ENCODE data around the gene FLAD1.

Gene FLAD1

DNA sequence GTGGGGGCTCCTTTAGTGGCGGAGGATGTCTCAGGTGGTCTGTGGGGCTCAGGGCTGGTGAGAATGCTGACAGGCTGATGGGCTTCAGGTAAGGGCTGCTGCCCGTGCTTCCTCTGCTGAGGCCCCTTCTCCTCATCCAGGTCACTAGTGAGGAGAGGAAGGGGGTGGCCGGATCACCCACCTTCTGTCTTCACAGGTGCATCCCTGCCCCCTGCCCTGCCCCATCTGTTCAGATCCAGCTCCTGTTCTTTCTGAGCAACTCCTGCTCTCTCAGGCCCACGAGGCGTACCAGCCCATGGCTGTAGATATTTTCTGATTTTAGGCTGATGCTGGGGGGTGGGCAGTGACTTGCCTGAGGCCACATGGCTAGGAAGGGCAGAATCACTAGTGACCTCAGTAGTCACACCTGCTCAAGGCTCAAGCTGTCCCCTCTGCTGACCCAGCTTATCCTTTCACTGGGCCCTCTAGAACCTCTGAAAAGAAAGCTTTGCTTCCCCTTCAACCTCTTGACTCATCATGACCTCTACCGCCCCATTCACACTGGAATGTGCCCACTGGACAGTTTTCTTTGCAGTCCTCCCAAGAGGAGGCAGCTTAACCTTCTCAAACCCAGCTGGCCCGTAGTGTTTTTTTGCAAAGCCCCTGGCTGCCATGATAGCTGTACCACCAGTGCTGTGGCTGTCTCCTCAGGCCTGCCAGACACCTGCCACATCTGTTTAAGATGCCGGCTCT is 35.6 kb downstream of the FLAD1 start:
- no peak for DNase-seq

DNA sequence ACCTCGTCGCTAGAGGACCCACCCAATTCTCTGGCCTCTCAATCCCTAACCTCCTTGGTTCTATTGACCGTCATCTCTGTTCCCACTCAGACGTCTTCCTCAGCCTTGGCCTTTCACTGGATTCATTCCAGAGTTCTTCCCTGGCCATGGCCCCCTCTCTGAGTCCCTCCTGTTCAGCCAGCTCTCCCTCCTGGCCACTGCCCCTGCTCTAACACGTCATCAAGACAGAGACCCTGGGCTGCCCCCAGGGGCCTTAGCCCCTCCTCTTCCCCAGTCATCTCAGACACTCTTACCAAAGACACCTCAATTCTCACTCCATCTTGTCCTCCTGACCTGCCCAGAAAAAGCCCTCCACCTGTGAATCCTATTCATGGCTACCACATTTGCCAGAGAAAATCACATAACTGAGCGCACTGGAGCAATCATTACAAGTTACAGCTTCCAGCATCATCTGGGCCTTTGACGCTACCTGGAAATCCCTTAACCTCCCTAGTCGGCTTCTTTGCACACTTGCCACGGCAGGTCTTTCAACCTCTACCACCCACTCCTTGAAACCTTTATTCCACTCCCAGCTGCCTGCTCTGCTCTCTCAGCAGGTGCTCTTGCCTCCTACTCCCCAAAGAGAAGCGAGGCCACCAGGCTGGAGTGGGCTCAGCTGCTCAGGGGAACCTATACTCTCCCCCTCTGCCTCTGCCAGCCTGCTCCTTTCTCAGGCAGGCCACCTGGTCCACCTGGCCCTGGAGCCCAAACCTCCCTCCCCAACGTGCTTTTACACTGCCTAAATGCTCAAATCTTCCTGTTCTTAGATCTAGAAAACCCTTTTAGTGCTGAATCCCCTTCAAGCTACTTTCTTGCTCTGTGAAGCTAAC is 36.5 kb downstream of the FLAD1 start:
- DNase-seq, result no peak

DNA sequence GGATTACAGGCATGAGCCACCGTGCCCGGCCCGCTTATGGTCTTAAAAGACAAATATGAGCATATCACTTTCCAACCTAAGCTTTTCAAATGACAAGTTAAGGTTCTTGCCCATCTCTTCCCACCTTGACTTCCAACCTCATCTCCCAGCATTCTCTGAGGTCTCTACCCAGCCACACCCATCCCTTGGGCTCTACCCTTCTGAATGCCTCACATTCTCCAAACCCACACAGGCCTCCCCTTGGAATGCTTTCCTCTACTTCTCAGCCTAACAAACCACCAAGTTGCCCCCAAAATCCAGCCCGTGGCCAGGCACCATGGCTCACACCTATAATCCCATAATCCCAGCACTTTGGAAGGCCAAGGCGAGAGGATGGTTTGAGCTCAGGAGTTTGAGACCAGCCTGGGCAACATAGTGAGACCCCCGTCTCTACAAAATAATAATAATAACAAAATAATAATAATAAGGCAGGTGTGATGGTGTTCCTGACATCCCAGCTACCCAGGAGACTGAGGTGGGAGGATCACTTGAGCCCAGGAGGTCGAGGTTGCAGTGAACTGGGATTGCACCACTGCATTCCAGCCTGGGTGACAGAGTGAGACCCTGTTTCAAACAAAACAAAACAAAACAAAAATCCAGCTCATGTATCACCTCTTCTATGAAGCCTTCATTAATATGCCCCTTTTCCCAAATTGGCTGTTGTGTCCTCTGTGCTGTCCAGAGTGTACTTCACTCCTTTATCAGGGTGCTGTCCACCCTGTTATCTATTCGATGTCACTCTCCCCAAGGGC is 39.2 kb downstream of the FLAD1 start:
- DNase-seq, result no peak

DNA sequence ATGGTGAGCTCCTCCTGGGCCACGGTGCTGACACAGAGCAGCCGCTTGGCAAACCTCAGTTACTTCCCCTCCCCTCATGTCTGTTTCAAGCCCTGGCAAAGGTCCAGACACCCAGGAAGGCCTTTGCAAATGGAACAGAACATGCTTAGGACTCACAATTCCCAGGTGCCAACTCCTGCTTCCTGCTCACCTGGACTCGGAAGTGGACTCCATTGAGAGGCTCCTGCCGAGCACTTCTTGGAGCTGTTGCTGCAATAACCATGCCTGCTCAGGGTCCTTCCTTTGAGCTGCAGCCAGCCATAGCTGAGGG is 39.7 kb downstream of the FLAD1 start:
- DNase-seq, result peak; percentile 46

DNA sequence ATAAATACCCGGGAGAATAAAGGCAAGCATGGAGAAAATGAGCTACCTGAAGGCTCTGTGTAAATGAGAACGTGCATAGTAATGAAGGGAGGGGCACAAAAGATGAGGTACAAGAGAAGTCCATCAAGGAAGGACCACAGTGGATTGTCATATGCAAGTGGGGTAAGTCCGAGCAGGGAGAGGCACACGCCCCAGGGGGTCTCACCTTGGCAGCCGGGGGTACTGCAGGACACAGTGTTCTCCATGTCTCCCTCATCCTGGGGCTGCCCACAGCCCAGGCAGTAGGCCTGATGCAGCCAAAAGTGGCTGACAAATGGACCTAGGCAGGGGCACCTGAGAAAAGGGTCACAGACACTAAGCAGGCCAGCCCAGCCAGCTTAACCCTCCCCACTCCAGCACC is 40.5 kb downstream of the FLAD1 start:
- no peak for DNase-seq

DNA sequence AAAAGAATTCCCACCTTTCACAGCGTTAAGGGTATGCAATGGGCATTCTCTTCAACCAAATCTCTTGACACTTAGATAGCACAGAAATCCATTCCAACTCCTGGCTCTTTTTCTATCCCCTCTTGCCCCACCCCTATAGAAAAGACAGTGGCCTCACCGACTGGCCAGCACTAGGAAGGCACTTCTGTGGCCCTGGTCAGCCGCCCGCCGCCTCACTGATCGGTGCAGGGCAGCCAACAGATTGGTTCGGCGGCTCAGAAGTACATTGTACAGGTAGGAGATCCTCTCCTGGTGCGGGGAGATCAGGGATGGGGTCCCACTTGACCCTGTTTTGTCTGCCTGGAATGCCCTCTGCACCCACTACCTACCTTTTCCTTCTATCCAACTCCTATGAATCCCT is 41.2 kb downstream of the FLAD1 start:
- no peak for DNase-seq

DNA sequence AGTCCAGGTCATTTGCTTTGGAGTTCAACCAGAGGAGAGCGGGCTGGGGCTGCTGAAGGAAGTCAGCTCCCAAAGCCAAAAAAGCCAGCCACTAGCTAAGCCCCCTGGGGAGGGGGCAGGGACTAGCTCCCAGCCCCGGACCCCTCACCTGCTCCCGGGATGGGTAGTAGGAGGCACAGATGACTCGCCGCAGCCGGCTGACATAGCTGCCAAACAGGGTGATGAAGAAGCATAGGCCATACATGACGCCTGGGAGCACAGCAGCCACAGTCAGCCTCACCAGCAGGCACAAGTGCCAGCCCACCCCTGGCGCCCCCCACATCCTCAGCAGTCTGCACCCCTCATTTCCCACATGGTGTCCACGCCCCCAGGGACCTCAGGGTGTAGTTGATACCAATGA is 43.0 kb downstream of the FLAD1 start:
- no peak for DNase-seq

DNA sequence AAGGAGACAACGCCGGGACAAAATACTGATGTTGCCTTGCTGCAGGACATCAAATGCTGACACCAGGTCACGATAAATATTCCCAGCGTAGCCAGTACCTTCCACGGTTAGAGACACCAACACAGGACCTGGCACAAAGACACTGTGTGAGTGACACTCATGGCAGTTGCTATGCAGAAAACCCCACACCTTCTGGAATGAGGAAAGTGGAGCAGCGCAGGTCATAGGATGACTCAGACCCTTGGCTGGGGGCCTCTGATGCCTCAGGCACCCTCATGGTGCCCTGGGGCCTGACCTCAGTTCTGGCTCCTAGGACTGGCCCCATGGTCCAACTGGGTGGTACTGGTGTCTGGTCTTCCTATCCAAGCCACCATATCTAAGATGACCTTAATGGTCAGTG is 43.4 kb downstream of the FLAD1 start:
- no peak for DNase-seq

DNA sequence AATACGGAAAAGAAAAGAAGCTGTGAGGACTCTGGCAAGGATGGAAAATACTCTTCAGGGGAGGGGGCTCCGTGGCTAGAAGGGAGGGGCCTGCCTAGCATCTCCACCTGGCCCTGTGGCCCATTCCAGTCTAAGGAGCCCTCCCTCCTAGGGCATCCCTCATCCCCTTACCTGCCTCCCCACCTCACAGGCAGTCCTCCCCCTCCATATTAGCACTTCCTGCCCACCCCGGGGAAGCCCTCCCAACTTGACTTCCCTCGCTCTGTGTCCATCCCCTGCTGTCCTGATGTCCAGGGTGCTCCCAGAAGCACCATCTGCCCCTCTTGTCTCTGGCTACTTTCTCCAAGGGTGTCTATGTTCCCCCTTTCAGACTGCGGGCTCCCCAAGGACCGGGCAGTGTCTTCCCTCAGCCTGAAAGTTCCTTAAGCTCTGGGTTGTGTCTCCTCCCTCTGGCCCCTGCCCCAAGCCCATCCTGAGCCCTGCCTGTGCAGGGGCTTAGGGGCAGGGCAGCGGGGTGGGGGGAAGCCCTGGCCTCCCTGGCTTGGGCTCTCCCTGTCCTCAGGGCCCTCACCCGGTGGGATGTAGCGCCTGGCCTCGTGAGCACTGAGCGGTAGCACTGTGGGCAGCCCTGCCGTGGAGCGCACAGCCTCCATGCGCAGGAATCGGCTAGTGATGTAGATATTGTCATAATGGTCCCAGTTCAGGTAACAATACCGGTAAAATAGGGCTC is 46.5 kb downstream of the FLAD1 start:
- no peak for DNase-seq

DNA sequence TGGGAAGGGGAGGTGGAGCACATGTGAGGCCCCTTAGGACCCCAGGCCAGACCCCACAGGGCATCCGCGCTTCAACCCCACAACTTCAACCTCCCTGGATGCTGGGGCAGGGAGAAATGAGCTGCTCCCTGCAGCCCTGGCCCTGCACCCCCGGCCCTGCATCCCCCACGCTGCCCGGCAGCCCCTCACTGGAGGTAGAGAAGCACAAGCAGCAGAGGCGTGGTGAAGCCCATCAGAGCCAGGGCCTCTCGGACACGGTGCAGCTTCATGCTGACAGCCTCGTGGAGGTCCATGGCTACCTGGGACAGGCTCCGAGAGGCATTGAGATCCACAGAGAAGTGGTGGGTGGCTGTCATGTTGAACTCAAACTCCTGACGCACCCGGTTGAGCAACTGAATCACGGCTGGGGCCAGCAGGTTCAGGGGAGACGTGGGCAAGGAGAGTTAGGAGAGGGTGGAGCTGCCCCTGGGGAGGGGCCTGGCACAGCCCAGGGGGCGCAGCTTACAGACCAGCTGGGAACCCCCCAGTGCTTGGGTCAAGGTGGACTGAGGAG is 47.2 kb downstream of the FLAD1 start:
- no peak for DNase-seq

DNA sequence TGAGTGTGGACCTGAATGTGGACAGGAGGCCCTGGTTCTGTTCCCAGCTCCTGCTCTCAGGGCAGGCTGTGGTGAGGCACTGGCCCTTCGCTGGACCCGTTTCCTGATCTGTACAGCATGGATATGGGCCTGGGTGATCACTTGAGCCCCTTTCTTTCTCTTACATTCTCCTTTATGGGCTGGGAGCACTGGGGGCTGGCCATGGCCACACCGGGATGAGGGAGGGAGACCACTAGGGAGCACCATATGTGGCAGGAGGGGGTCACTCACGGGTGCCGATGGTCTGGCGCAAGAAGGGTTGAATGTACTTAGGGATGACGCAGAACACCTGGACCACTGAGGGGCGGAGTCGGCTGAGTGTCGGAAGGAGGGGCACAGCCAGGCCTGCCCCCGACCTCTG is 47.8 kb downstream of the FLAD1 start:
- DNase-seq, result no peak

DNA sequence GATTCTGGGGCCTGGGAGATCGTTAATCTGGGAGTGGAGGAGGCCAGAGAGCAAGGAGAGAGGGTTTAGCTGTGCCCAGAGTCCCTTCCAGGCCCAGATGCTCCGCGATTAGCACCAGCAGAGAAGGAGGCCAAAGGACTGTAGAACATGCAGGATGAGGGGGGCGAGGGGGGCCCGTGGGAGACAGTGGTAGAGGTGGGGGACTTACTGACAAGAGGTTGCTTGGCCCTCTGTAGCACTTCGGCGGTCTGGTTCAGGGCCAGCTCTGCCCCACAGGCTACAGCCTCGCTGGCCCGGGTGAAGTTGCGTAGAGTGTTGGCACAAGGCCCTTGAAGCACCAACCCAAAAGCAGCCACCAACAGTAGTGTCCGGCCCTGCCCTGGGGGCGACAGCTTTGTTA is 49.7 kb downstream of the FLAD1 start:
- no peak for DNase-seq

DNA sequence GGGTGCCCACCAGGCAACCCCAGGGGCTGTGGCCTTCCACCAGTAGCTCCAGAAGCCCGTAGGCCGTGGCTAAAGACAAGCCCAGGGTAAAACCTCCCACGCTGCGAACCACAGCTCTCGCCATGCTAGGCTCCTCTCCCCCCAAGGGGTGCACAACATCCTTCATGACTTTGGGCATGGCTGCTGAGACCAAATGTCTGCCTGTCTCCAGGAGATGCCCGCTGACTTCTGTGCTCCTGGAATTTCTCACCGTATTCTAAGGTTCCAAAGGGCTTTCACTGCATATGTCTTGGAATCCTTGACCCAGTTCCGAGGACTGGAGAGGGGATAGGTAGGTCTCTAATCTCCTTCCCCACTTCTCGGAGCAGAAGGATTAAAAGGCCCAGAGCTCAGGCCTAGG is 50.4 kb downstream of the FLAD1 start, which contains the start of the genes DCST1 and DCST2:
Gene DCST1, plus strand, starts transcription at position 301 of the 400 bp plus-strand sequence. CDS start 213 bp downstream, outside the sequence.
Gene DCST2, minus strand, starts transcription at position 258 of the 400 bp plus-strand sequence. Its CDS starts 80 bp downstream, at position 178.
- DNase-seq, result no peak

DNA sequence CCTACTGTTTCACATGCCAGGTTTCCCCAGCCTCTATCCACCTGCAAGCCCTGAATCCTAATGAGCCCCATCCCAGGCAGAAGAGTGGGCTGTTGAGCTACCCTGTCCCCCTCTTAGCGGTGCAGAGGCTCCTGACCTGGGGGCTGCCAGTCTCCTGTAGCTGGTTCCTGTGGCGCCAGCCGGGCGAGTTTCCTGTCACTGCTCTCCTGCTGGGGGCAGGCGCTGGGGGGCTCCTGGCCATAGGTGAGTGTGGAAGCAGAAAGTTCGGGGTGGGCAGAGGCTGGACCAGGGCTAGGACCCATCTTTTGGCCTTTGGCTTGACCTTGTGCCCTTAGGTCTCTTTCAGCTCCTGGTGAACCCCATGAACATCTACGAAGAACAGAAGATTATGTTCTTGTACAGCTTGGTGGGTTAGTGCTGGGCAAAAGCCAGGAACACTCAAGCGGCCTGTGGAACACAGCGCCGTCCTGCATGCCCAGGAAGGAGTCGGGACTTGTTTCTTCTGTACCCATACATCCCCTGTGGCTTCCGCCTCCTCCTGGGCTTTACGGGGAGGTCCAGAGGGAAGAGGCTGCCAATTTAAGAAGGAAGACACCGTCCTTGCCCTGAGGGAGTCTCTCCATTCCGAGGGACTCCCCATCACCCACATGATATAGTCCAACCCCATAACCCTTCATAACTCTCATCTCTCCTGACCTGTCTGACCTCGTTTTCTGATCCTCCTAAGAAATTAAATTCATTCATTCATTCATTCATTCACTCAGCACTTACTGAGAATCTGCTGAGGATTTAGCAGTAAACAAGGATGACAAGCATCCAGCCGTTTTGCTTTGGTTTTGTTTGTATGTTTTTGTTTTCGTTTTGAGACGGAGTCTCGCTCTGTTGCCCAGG is 51.4 kb downstream of the FLAD1 start:
- no peak for DNase-seq

DNA sequence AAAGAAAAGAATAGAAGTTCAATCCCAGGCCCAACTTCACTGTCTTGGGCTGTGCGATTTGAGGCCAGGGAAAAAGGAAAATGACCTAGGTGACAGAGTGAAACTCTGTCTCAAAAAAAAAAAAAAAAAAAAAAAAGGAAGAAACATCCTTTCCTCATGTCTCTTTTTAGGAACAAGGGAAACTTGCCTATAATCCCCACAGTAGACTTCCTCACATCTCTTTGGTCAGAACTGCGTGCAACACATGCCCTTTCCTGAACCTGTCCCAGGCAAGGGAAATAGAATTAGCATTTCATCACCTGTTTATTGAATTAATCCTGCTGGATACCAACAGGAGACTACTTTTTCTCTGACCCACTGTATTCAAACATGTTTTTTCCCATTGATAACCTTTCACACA is 52.8 kb downstream of the FLAD1 start:
- DNase-seq, result no peak

DNA sequence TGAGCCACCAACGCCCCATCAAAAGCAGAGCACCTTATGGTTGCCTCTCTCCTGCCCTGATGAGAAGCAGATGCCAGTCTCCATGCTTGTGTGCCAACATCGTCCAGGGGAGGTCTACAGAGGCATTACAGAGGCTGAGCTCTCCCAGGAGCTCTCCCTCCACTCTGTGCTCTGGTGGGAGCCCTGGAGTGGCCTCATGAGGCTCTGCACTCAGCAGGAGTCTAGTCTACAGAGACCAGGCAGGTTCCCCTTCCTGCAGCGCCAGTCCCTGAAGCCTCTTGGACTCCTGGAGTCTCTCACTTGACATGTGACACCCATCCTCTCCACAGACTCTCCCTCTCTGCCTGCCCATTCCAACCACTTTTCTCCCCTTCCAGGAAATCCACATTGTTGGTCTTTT is 53.9 kb downstream of the FLAD1 start:
- DNase-seq, result no peak

DNA sequence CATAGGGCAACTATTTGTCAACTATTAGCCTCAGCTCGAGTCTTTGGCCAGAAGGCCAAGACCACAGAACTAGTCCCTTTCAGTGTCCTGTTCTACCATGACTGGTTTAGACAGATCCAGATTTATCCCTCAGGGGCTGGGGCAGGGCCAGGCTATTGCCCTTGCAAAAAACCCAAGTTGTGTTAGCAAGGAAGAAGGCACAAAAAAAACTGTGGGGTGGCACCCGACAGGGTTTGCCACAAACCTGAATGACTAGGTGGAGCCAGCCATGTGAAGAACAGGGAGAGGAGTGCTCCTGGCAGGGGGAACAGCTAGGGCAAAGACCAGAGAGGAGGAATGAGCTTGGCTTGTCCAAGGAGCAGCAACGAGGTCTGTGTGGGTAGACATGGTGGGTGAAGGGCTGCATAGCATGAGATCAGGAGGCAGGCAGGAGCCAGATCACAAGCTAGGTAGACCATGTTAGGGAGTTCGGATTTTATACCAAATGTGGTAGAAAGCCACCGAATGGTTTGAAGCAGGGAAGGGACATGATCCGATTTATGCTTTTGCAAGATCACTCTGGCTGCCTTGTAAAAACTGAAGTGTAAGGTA is 54.8 kb downstream of the FLAD1 start:
- DNase-seq, result no peak

DNA sequence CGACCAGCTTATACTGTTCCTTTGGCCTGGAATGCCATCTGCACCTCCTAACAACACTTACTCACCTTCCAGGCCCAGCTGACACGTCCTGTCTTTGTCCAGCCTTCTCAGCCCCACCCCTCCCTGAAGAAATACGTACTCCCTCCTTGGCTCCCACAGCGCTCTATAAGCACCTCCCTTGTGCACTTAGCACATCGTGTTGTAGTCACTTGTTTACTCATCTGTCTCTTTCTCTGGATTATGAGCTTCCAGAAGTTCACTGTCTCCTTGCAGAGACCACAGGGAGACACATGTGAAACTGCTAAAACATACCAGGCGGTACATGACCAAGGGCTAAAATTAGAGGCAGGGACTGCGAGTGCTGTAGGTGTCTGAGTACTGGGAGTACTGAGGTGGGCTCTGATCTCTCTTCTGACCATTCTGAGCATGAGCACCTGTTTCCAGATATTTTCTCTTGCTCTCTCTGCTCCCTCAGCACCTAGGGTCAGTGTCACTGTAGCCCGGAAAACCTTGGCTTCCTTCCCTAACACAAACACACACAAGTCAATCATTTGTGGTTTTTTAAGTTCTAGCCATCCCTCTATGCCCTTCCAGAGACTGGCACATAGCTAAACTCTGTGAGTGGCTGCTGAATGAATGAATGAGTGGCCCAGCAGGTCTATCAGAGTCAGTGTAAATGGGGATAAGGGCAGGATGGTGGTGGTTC is 55.6 kb downstream of the FLAD1 start:
- DNase-seq, result no peak

DNA sequence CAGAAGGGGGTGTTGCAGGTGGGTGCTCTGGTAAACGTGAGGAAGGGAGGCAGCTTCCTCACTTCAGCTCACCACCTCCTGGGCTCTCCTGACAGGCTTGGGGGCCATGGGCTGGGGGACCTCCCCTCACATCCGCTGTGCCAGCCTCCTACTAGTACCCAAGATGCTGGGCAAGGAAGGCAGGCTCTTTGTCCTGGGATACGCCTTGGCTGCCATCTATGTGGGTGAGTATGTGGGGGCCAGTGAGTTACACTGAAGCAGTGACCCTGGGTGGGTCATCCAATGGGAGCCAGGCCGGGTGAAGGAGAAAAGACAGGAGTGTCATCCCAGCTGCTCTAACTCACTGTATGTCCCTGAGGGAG is 56.1 kb downstream of the FLAD1 start:
- DNase-seq, result no peak

DNA sequence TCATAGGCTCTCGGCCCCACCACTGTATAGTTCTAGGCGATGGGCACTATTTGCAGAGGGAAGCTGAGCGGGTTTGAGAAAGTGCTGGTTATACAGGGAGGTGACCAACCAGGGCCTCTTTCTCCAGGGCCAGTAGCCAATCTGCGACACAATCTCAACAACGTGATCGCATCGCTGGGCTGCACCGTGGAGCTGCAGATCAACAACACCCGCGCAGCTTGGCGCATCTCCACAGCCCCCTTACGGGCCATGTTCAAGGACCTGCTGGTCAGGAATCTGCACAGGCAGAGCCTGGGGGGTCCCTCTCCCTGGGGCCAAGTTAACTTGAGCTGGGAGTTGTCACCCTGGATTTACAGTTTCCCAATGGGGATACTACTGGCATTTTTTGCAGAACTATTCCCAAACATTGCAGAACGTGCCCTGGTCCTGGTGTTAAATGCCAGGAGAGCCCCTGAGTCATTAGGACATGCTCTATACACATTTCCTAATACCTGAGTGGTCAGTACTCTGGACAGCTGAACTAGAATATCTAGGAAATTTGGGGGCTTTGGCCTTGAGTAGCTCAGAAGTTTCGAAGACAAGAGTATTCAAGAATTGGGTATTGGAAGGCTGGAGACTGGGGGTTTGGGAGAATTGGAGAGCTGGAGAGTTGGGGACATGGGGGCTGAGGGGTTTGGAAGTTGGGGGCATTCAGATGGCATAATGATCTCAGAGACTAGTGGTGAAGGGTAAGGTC is 57.4 kb downstream of the FLAD1 start:
- no peak for DNase-seq

Data from NCI-H187 treated with DMSO at 0.1 percent for 48 hours (cell line).